Choroid plexus epithelial cell (primary cell): ENCODE measurements around the gene KRTAP2-4.

Source experiments
- DNase-seq: peaks from one replicate; pipeline ENCODE4 v3.0.0-alpha.2; 2010; ENCODE audit warnings: low read depth
- H3K4me3 ChIP-seq: 2 replicates; pipeline ENCODE4 v1.5.1; 2011; ENCODE audit warnings: low read depth, mild to moderate bottlenecking, control low read depth, low read length, moderate library complexity
- TF ChIP-seq, protein P1 (sequence below): conservative IDR thresholded peaks from 2 replicates; pipeline ENCODE4 v1.5.1; 2011; ENCODE audit warnings: low read depth, mild to moderate bottlenecking, control low read depth, inconsistent platforms, low read length, moderate library complexity

KRTAP2-4 gene

DNA sequence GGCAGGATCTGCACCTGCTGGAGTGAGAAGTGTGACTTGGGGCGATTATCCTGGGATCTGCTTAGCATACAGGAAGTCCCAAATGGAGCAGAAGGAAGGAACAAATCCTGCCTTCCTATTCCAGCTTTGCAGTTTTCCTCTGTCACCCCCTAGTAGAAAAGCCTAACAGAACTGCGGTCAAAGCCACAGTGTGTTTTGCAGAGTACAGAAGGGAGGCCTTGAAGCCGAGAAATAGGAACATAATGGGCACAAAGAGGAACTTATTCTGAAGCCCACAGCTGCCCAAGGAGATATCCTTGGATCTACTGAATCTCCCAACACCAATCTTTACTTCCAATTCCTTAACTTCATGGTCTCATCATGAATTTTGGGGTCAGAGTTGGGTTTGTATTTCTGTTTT is 47.1 kb downstream of the KRTAP2-4 start:
- no peak for DNase-seq
- no peak overlapping the region for H3K4me3 ChIP-seq
- TF ChIP-seq, protein P1, sequence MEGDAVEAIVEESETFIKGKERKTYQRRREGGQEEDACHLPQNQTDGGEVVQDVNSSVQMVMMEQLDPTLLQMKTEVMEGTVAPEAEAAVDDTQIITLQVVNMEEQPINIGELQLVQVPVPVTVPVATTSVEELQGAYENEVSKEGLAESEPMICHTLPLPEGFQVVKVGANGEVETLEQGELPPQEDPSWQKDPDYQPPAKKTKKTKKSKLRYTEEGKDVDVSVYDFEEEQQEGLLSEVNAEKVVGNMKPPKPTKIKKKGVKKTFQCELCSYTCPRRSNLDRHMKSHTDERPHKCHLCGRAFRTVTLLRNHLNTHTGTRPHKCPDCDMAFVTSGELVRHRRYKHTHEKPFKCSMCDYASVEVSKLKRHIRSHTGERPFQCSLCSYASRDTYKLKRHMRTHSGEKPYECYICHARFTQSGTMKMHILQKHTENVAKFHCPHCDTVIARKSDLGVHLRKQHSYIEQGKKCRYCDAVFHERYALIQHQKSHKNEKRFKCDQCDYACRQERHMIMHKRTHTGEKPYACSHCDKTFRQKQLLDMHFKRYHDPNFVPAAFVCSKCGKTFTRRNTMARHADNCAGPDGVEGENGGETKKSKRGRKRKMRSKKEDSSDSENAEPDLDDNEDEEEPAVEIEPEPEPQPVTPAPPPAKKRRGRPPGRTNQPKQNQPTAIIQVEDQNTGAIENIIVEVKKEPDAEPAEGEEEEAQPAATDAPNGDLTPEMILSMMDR, result no peak

DNA sequence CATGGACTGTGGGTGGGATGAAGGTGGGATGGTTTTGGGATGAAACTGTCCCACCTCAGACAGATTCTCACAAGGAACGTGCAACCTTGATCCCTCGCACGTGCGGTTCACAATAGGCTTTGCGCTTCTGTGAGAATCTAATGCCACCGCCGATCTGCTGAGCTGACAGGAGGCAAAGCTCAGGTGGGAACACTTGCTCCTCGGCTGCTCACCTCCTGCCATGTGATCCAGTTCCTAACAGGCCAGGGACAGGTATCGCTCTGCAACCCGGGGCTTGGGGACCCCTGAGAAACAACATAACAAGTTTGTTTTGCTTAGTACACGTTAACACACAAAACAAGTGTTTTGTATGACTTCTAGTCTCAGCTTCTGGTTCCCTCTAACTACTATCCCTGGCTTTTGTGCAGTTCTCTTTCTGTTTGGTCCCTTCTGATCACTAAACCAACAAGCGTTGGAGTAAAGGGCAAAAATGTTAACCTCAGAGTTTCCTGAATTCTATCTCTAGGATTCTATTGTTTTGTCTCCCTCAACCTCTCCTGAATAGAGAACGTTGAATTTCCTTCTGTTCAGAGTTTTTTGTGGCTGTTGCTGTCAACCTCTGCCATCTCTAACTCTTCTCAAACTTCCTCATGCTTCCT is 49.0 kb downstream of the KRTAP2-4 start:
- DNase-seq, result no peak
- no peak overlapping the region for H3K4me3 ChIP-seq
- TF ChIP-seq, protein P1, result no peak

DNA sequence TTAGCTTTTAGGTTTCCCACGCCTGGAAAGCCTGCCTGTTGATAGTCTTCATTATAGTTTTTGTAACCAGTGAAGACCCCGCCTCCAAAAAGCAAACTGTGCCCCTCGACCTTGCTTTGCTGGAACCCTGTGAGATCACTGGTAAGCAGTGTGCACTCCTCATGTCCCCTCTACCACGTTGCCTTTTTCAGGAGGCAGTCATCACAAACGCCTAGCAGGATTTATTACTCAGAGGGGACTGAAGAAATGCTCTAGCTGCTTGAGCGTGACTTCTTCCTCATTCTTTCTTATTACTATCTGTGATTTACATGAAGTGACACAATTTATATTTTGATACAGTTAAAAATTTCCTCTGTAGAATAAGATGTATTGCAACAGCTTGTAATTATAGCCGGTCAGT is 50.2 kb downstream of the KRTAP2-4 start:
- DNase-seq, result no peak
- TF ChIP-seq, protein P1, result no peak
- no peak overlapping the region for H3K4me3 ChIP-seq
